Measurements from ENCODE around the gene HOXC12.

The HOXC12 gene

DNA sequence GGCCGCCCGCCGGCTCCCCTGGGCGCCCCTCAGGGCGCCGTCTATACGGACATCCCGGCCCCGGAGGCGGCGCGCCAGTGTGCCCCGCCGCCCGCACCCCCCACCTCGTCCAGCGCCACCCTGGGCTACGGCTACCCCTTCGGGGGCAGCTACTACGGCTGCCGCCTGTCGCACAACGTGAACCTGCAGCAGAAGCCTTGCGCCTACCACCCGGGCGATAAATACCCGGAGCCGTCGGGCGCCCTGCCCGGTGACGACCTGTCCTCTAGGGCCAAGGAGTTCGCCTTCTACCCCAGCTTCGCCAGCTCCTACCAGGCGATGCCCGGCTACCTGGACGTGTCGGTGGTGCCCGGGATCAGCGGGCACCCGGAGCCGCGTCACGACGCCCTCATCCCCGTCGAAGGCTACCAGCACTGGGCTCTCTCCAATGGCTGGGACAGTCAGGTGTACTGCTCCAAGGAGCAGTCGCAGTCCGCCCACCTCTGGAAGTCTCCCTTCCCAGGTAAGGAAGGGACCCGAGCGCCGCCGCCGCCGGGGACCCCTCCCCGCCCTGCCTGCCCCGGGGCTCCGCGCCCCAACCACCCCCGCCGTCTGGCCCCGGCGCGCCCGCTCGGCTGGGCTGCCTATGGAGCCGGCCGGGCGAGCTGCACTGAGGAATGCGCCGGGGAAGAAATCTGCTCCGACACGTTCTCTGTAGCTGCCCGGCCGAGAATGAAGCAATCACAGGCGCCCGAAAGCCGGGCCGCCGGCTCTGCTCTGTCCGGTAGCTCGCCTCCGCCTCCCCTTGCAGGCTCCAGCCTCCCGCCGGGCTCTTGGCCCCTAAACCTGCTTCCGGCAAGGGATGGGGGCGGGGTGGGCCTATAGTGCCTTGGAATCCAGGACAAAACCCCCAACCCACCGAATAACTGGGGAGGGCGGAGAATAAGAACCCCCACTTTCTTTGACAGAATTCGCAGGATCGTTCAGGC, 15.3 kb upstream of the HOXC12 start:
- no peak for FAIRE-seq
- DNase-seq (ENCODE audit: extremely low spot score, insufficient read length, low read depth): no peak

GRCh38 chr12:53940443-53941014, 14.2 kb upstream of the HOXC12 start:
- DNase-seq (ENCODE audit: extremely low spot score, insufficient read length, low read depth) (no peak), FAIRE-seq (no peak)

GRCh38 chr12:53941187-53941586, 13.5 kb upstream of the HOXC12 start:
- FAIRE-seq (no peak), DNase-seq (ENCODE audit: extremely low spot score, insufficient read length, low read depth) (no peak)

DNA sequence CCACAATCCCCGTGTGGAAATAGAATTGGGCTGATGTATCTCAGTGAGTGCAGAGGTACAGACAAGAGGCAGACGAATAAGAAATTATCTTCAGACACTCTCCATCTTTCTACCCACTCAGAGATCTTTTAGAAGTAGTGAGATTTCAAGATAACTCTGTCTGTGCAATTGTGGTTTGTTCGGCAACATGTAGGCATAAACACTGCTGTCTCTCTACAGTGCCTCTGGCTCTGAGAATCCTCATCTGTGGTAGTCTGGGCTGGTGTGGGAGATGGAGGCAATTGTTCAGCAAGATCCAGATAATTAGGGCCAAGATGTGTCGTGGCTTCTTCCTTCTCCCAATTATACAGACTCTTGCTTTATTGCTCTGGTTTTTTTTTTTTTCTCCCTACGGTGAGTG, 13.0 kb upstream of the HOXC12 start:
- DNase-seq (ENCODE audit: extremely low spot score, insufficient read length, low read depth): no peak
- FAIRE-seq: no peak

- DNase-seq (ENCODE audit: extremely low spot score, insufficient read length, low read depth) (no peak), FAIRE-seq (no peak)
These were observed 12.2 kb upstream of the HOXC12 start for GRCh38 chr12:53942467-53942997.

- DNase-seq (ENCODE audit: extremely low spot score, insufficient read length, low read depth) (no peak), FAIRE-seq (no peak)
These were observed 10.5 kb upstream of the HOXC12 start for GRCh38 chr12:53944209-53944608.

DNA sequence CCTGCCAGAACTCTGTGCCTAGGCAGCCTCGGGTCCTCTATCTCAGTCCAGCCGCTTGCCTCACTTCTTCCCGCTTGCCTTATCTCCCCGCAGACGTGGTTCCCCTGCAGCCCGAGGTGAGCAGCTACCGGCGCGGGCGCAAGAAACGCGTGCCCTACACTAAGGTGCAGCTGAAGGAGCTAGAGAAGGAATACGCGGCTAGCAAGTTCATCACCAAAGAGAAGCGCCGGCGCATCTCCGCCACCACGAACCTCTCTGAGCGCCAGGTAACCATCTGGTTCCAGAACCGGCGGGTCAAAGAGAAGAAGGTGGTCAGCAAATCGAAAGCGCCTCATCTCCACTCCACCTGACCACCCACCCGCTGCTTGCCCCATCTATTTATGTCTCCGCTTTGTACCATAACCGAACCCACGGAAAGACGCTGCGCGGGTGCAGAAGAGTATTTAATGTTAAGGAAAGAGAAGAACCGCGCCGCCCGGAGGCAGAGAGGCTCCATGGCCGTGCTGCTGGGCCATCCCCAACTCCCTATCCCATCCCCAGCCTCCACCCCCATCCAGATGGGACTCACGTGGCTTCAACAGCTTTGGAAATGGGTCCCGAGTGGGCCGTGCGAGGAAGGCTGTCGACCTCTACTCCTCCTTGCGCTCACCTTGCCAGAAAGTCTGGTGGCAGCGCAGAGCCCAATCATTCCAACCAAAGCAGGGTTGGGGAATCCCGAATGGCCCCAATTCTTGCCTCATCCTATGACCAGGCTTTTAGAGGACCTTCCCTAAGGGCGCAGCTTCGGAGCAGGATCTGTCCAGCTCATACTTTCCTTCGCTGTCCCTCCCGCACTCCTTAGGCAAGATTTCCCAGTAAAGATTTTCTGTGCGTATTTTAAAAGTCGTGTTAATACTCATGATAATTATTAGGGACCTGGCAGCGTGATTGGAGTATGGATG, 9.5 kb upstream of the HOXC12 start:
- FAIRE-seq (no peak), DNase-seq (ENCODE audit: extremely low spot score, insufficient read length, low read depth) (no peak)

GRCh38 chr12:53947743-53948142, 7.0 kb upstream of the HOXC12 start:
- FAIRE-seq (no peak), DNase-seq (ENCODE audit: extremely low spot score, insufficient read length, low read depth) (no peak)

DNA sequence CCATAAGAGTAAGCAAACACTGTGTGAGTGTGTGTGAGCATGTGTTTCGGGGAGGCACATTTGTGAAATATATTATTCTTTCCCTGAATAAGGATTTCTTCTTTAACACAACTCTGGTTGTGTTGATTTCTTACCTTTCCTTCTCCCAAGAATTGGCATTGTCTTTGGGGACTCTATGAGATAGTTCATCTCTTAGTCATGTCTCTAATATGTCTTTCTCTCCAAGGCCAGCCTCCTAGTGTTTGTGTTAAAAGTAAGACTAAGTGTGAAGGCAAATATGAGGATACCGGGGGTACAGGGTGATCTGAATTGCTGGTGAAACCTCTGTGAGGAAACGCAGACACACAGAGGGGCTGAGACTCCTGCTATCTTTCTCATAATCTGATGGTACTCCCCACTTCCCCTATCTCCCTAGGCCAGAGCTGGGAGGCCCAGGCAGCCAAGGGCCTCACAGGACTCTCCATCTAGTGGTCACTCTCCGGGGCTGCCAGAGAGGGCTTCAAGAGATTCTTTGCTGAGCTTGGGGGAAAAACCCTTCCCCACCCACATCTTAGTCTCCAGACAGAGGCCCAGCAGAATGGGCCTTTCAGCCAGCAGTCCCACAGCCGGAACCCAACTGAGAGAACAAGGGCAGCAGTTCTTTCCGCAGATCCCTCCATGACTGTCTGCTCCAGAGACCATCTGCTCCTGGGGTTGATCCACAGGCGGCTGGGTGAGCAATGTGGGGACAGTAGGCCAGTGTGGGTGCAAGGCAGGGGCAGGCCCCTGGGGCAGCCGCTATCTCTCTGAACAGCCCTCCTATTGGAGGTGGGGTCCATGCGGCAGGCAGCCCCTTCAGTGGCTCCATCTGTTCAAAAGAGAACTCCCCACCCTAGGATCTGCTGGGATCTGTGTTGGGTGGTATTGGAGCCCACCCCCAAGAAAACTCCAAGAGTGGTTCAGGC, 5.8 kb upstream of the HOXC12 start:
- DNase-seq (ENCODE audit: extremely low spot score, insufficient read length, low read depth) (no peak), FAIRE-seq (no peak)

DNA sequence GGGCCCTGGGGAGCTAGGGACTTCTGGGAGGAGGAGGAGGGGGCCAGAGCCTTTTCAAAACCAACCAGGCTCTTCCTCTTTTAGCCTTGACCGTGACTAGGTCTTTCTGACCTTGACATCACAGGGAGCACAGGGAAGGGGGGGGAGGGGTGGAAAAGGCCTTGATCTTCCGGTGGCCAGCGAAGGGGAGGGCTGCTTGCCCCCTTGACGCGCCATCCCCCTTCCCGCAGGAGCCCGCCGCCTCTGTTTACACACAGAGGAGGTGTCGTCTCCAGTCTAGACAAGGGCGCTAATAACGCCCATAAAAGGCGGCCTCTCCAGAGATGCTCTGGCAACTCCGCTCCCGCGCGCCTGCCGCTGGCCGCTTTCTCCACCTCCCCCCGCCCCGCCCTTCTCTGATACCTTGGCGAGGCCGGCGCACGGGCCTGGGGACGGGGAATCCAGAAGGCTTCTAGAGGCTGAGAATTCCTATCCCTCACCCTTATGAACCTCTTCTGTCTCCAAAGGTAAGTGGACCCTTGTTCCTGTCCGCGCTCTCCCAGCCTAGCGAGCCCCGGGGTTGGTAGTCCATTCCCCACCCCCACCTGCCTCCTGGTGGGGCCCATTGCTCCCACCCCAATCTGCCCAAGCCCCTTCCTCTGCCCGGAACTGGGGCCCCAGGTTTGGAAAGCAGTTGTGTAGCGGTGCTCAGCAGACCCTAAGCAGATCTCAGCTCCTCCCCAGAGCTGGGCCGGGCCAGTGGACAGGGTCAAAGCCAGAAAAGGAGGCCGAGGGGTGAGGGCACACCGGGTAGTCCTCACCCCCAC, 4.9 kb upstream of the HOXC12 start:
- FAIRE-seq: no peak
- DNase-seq (ENCODE audit: extremely low spot score, insufficient read length, low read depth): no peak

- DNase-seq (ENCODE audit: extremely low spot score, insufficient read length, low read depth): no peak
- no peak for FAIRE-seq
These were observed 4.3 kb upstream of the HOXC12 start for GRCh38 chr12:53950437-53950773.

DNA sequence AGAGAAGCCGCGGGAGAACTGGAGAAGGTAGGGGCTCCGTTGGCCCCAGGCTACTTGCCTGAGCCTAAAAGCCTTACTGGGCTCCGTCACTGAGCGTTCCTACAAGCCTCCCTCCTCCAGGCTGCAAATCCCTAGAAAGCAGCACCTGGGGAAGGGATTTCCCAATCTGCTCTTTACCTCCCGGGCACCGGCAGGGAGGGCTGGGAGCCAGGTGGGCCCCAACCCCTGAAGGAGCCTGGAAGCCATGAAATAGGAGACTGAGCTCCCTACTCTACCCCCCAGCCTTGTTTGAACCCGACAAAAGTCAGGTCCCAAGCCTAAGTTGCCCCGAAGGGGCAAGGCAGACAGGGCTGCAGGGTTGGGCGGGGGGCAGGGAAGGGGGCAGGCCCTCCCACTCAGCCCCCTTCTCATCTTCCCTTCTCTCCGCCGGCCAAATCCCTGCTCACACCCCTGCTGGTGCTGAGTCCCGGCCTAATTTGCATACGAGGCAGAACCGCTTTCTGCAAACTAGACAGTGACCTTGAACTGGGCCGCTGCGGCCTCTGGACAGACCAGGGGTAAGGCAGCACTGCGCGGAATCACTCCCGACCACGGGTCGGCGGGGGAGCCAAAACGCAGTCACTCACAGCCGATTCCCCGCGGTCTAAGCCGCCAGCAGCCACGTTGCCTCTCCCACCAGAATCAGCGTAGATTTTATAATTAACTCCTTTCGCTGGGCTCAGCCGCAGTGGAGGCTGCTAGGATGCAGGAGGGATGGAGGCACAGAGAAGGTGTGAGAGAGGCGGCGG, 3.7 kb upstream of the HOXC12 start:
- FAIRE-seq: no peak
- no peak for DNase-seq (ENCODE audit: extremely low spot score, insufficient read length, low read depth)

DNA sequence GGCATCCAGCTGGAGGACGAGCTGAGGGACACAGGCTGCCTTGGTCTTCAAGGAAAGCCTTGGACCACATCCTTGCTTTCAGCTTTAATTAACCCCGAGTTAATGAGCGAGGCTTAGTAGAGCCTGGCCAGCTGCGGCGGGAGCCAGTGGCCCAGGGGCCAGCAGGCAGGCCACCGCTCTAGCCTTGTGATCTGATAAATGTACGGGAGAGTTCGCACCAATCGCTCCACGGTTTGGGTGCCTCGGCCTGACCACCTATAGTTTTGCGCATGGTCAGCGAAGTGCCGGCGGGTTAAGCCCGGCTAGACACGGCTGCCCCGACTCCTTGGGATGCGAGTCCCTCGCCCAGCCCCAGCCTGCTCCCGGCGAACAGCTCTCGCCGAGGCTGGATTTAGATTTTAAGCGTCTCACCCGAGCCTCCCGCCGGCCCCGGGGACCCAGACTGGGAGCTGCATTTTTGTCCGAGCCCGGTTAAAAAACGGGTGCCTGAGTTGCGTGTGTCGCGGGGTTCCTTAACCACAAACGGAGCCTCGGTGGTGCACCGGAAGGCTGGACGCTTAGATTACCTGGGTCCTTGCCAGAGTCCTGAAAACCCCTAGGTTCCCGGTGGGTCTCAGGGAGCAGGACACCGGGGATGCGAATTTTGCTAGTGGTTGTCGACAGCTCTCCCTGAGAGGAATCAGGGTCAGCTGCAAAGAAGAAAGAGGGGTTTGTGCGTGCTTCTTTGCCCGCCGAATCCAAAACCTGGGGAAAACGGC, 2.9 kb upstream of the HOXC12 start:
- no peak for DNase-seq (ENCODE audit: extremely low spot score, insufficient read length, low read depth)
- no peak for FAIRE-seq

DNA sequence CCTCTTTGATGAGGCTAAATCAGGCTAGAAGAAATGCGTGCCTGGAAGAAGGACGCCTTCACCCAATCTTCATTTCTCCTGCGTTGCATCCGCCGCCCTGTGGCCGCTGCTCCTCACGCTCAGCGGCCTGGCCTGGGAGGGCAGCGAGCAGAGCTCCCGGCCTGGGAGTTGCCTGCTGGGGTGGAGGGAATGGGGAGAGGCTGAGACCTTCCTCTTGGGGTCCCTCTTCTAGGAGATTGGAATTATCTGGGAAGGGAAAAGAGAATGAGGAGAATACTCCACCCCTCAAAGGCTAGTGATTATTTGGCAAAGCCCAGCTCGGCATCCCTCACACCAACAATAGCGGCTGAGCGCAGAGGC, 2.4 kb upstream of the HOXC12 start:
- FAIRE-seq (no peak), DNase-seq (ENCODE audit: extremely low spot score, insufficient read length, low read depth) (no peak)

GRCh38 chr12:53952871-53953734, 1.6 kb upstream of the HOXC12 start:
- no peak for FAIRE-seq
- DNase-seq (ENCODE audit: extremely low spot score, insufficient read length, low read depth): no peak
